Dermis lymphatic vessel endothelial cell (primary cell): ENCODE results near the gene TMTC2. TPM values are rescaled to one million over a fixed set of nuclear protein-coding genes. Genes with fewer than 3 reads are reported as not detected.

Experiments used
- total RNA-seq: library from RNA; depleted of rRNA; stranded (reverse); fragments of >200 nt; gene quantifications from 2 replicates; pipeline ENCODE4 v1.2.1, GENCODE V29; 2014

The TMTC2 gene
- 6.1 and 7.6 TPM in 2 replicates for total RNA-seq

DNA sequence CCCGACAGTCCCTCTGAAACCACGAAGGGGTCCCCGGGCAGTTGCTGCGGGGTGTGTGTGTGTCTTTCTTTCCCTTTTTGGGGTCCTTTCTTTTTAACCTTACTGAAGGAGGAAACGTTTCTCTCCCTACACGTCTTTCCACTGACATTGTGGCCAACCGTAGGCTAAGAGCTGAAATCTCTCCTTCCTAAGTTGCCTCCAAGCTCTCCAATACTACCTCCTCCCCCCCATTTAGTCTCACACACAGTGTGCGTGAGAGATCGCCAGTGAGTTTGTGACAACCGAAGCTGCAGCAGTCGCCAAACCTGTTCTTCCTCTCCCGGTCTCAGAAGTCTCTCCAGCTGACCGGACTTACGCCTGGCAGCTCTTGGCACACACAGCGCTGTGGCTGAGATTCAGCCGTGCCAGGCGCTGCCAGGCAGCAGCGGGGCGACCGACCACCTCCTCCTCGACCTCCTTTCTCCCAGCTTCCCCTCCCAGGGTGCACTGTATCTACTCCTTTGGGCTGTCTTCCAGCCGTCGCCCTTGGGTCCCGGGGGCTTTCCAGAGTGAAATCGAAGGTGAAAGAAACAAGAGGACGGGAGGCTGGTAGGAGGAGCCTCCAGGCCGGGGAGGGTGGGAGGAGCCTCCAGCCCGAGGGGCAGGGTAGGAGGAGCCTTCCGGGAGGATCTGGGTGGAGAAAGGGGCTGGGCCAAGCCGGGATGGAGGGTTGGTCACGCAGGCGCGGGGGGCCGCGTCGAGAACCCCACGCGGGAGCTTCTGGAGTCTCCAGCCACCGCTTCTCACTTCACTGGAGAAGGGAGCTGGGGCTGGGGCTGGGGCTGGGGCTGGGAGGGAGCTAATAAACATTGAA, at the start of gene TMTC2:
Gene TMTC2 (plus strand): TSS at position 739 of the 853 bp plus-strand sequence.

